Measurements from ENCODE around the gene CBARP. TPM values are rescaled to one million over a fixed set of nuclear protein-coding genes. Genes with fewer than 3 reads are reported as not detected.

Gene CBARP
- total RNA-seq, 4 donors from 2014 or later = 0.58 to 1.0 (median 0.99) TPM; not detected in 1

GRCh38 chr19:1273263-1274041 lies 35.6 kb upstream of the CBARP start:
- TF ChIP-seq EP300 (IDR thresholded peaks at IDR 0.05) = no peak
- no peak for TF ChIP-seq POLR2A (IDR thresholded peaks at IDR 0.05; ENCODE audit: low read depth)
- TF ChIP-seq POLR2AphosphoS5 (IDR thresholded peaks at IDR 0.05) = no peak
- TF ChIP-seq CTCF (IDR thresholded peaks at IDR 0.05) = no peak
- H3K27me3 ChIP-seq = no peaks in the 10 kb centered on the region
- no peak for DNase-seq (ENCODE audit: extremely low spot score)
- no peak overlapping the region for H3K4me3 ChIP-seq
- peak overlapping the region; percentile 97 to 100 (median 100) for H3K27ac ChIP-seq (replicated peaks in 1 of 4)
- intact Hi-C loops (cut with DNase I) = no loop called here
- H3K4me1 ChIP-seq = peaks cover 65 to 84% (median 74%) of the 10 kb centered on the region in 4 donors
- peaks cover 34 to 59% (median 57%) of the 10 kb centered on the region in 4 donors for H3K36me3 ChIP-seq
- 69% methylated on average over 21 of the region's 25 CpGs for WGBS
- H3K9me3 ChIP-seq = no peaks in the 10 kb centered on the region

- H3K27ac ChIP-seq (replicated peaks in 1 of 4) = peak overlapping the region; percentile 97 to 100 (median 100)
- no peaks in the 10 kb centered on the region for H3K27me3 ChIP-seq
- 56% methylated on average over 33 of the region's 33 CpGs for WGBS
- DNase-seq (ENCODE audit: extremely low spot score) = no peak
- no peak for TF ChIP-seq EP300 (IDR thresholded peaks at IDR 0.05)
- TF ChIP-seq POLR2AphosphoS5 (IDR thresholded peaks at IDR 0.05) = no peak
- TF ChIP-seq CTCF (IDR thresholded peaks at IDR 0.05) = no peak
- peak; percentile 5 for TF ChIP-seq POLR2A (IDR thresholded peaks at IDR 0.05; ENCODE audit: low read depth)
- H3K4me3 ChIP-seq = peak overlapping the region; percentile 68 to 95 (median 86)
- H3K9me3 ChIP-seq = no peaks in the 10 kb centered on the region
- intact Hi-C loops (cut with DNase I) = no loop called here
- peaks cover 34 to 57% (median 51%) of the 10 kb centered on the region in 4 donors for H3K36me3 ChIP-seq
- peaks cover 73 to 84% (median 82%) of the 10 kb centered on the region in 4 donors for H3K4me1 ChIP-seq
These were observed 34.8 kb upstream of the CBARP start for GRCh38 chr19:1272423-1273262.

GRCh38 chr19:1271528-1272422 lies 34.0 kb upstream of the CBARP start:
- H3K36me3 ChIP-seq = peaks cover 34 to 48% (median 46%) of the 10 kb centered on the region in 4 donors
- peak overlapping the region; percentile 97 to 100 (median 100) for H3K27ac ChIP-seq (replicated peaks in 1 of 4)
- 65% methylated on average over 28 of the region's 37 CpGs for WGBS
- no peak for DNase-seq (ENCODE audit: extremely low spot score)
- H3K9me3 ChIP-seq = no peaks in the 10 kb centered on the region
- TF ChIP-seq POLR2AphosphoS5 (IDR thresholded peaks at IDR 0.05) = no peak
- TF ChIP-seq CTCF (IDR thresholded peaks at IDR 0.05) = no peak
- intact Hi-C loops (cut with DNase I) = no loop called here
- H3K27me3 ChIP-seq = no peaks in the 10 kb centered on the region
- H3K4me1 ChIP-seq = peaks cover 79 to 88% (median 85%) of the 10 kb centered on the region in 4 donors
- peak overlapping the region; percentile 68 to 95 (median 86) for H3K4me3 ChIP-seq

- DNase-seq (ENCODE audit: extremely low spot score) = no peak
- WGBS = 53% methylated on average over 8 of the region's 26 CpGs
- TF ChIP-seq EP300 (IDR thresholded peaks at IDR 0.05) (no peak), POLR2A (IDR thresholded peaks at IDR 0.05; ENCODE audit: low read depth) (no peak), CTCF (IDR thresholded peaks at IDR 0.05) (no peak), POLR2AphosphoS5 (IDR thresholded peaks at IDR 0.05) (no peak)
- Histone ChIP-seq H3K4me3 (peak overlapping the region; percentile 68 to 95 (median 86)), H3K4me1 (peaks cover 77 to 88% (median 85%) of the 10 kb centered on the region in 4 donors), H3K27ac (replicated peaks in 1 of 4) (peak overlapping the region; percentile 97 to 100 (median 100)), H3K36me3 (peaks cover 34 to 47% (median 45%) of the 10 kb centered on the region in 4 donors), H3K27me3 (no peaks in the 10 kb centered on the region), H3K9me3 (no peaks in the 10 kb centered on the region)
- intact Hi-C loops (cut with DNase I) = no loop called here
These were observed 33.2 kb upstream of the CBARP start for GRCh38 chr19:1270854-1271527.

Data from esophagus muscularis mucosa (tissue), 4 donors.